SK-N-MC (cell line): ENCODE measurements around the gene DENND6B.

Experiments
- DNase-seq: peaks from one replicate; pipeline ENCODE4 v3.0.0-alpha.2; 2011; ENCODE audit warnings: low read depth, low spot score
- H3K27ac ChIP-seq: fragments of 200-600 bp; sonication (generic); 2 replicates; pipeline ENCODE4 v1.5.1; 2016; ENCODE audit warnings: mixed run types
- H3K36me3 ChIP-seq: fragments of 200-600 bp; sonication (generic); 2 replicates; pipeline ENCODE4 v1.6.1; 2017; ENCODE audit warnings: antibody characterized with exemption, low read length, mixed read lengths; ENCODE audit not compliant: insufficient read depth
- H3K4me3 ChIP-seq: fragments of 200-600 bp; sonication (generic); 2 replicates; pipeline ENCODE4 v1.5.1; 2016
- H3K9ac ChIP-seq: fragments of 200-600 bp; sonication (generic); 2 replicates; pipeline ENCODE4 v1.8.0; 2017; ENCODE audit warnings: mixed run types, mixed read lengths; ENCODE audit not compliant: insufficient read length
- H3K9me3 ChIP-seq: fragments of 200-600 bp; sonication (generic); 2 replicates; pipeline ENCODE4 v1.6.1; 2017; ENCODE audit warnings: low read depth, mild to moderate bottlenecking, antibody characterized with exemption, low read length, moderate library complexity, mixed read lengths
- EZH2 ChIP-seq: fragments of 200-600 bp; sonication (generic); IDR thresholded peaks from one replicate; pipeline ENCODE4 v1.6.1; 2017; ENCODE audit warnings: antibody characterized with exemption
- FOXP2 ChIP-seq: optimal IDR thresholded peaks from 2 replicates; pipeline ENCODE3; 2011; ENCODE audit warnings: mild to moderate bottlenecking, moderate library complexity; ENCODE audit not compliant: insufficient read depth; ENCODE audit errors: extremely low read length, control extremely low read depth
- POLR2AphosphoS5 ChIP-seq: IDR thresholded peaks from 2 replicates; pipeline ENCODE4 v1.6.1; 2012; ENCODE audit warnings: mild to moderate bottlenecking, low read depth, low read length, borderline replicate concordance

DENND6B gene

GRCh38 chr22:50281957-50282356 lies 44.9 kb downstream of the DENND6B start:
- H3K9me3 ChIP-seq, result no peaks in the 10 kb centered on the region
- peaks cover 44% of the 10 kb centered on the region; the same call in 1 of the 2 replicates for H3K36me3 ChIP-seq
- no peak for TF ChIP-seq EZH2
- no peak overlapping the region for H3K4me3 ChIP-seq
- no peak for DNase-seq
- no peak overlapping the region for H3K27ac ChIP-seq
- H3K9ac ChIP-seq, result no peak overlapping the region

DNA sequence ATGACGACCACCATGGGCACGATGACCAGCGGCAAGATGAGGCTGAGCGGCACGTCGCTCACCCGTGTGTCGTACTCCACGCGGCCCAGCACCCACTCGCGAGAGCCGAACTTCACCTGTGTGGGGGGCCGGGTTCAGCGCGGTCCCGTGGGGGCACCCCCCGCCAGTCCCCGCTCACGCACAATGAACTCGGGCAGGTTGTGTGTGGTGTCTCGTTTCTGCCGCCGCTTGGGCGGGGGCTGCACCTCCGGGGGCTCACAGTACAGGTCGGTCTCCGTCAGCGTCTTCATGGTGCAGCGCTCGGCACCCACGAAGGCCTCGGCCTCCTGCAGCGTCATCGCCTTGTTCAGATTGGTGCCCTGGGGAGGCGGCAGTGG lies 45.4 kb downstream of the DENND6B start:
- H3K9ac ChIP-seq, result no peak overlapping the region
- no peak for DNase-seq

GRCh38 chr22:50280708-50281383 lies 46.0 kb downstream of the DENND6B start:
- no peak for TF ChIP-seq POLR2AphosphoS5
- no peak for TF ChIP-seq FOXP2
- TF ChIP-seq EZH2, result no peak
- no peak overlapping the region for H3K27ac ChIP-seq
- no peak for DNase-seq
- H3K9ac ChIP-seq, result no peak overlapping the region
- H3K9me3 ChIP-seq, result no peaks in the 10 kb centered on the region
- H3K36me3 ChIP-seq, result peaks cover 55% of the 10 kb centered on the region; the same call in 1 of the 2 replicates
- H3K4me3 ChIP-seq, result no peak overlapping the region

More for the DNA sequence above, 45.4 kb downstream of the DENND6B start:
- TF ChIP-seq FOXP2, result no peak
- no peak for TF ChIP-seq EZH2
- no peak for TF ChIP-seq POLR2AphosphoS5
- no peak overlapping the region for H3K27ac ChIP-seq
- H3K4me3 ChIP-seq, result no peak overlapping the region
- H3K36me3 ChIP-seq, result peaks cover 50% of the 10 kb centered on the region; the same call in 1 of the 2 replicates
- H3K9me3 ChIP-seq, result no peaks in the 10 kb centered on the region

- Histone ChIP-seq H3K9ac (no peak overlapping the region), H3K36me3 (peaks cover 62% of the 10 kb centered on the region; the same call in 1 of the 2 replicates), H3K9me3 (no peaks in the 10 kb centered on the region), H3K4me3 (no peak overlapping the region), H3K27ac (no peak overlapping the region)
- no peak for TF ChIP-seq EZH2
- TF ChIP-seq POLR2AphosphoS5, result no peak
- no peak for TF ChIP-seq FOXP2
- DNase-seq, result no peak
These were observed 46.6 kb downstream of the DENND6B start for GRCh38 chr22:50280022-50280707.

GRCh38 chr22:50278956-50279619 lies 47.7 kb downstream of the DENND6B start:
- no peak overlapping the region for H3K9ac ChIP-seq
- no peak for DNase-seq
- peaks cover 65% of the 10 kb centered on the region; the same call in 1 of the 2 replicates for H3K36me3 ChIP-seq
- TF ChIP-seq POLR2AphosphoS5 (no peak), FOXP2 (no peak), EZH2 (no peak)
- no peaks in the 10 kb centered on the region for H3K9me3 ChIP-seq
- no peak overlapping the region for H3K27ac ChIP-seq
- H3K4me3 ChIP-seq, result no peak overlapping the region

DNA sequence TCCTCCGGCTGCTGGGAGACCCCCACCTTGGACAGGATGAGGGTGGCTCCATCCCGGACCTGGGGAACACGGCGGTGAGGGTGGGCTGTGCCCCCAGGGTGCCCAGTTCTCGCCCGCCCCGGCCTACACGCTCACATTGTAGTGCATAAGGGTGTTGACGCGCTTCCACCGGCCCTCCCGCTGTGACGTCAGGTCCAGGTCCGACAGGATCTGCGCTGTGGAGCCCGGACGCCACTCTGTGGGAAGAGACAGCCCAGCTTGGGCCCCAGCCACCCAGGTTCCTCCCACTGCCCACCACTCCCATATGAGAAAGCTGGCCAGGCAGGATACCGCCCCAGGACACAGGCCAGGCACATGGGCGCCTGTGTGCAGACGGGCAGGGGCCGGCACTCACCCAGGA lies 48.4 kb downstream of the DENND6B start:
- peaks cover 63% of the 10 kb centered on the region; the same call in 1 of the 2 replicates for H3K36me3 ChIP-seq
- no peak overlapping the region for H3K4me3 ChIP-seq
- H3K9ac ChIP-seq, result no peak overlapping the region
- H3K9me3 ChIP-seq, result no peaks in the 10 kb centered on the region
- no peak for DNase-seq
- TF ChIP-seq POLR2AphosphoS5 (no peak), FOXP2 (no peak), EZH2 (no peak)
- no peak overlapping the region for H3K27ac ChIP-seq

GRCh38 chr22:50277761-50278160 lies 49.1 kb downstream of the DENND6B start:
- Histone ChIP-seq H3K36me3 (peaks cover 58% of the 10 kb centered on the region; the same call in 1 of the 2 replicates), H3K4me3 (no peak overlapping the region), H3K27ac (no peak overlapping the region), H3K9me3 (no peaks in the 10 kb centered on the region), H3K9ac (no peak overlapping the region)
- no peak for DNase-seq
- no peak for TF ChIP-seq EZH2
- TF ChIP-seq FOXP2, result no peak
- no peak for TF ChIP-seq POLR2AphosphoS5

GRCh38 chr22:50276143-50276542 lies 50.7 kb downstream of the DENND6B start:
- Histone ChIP-seq H3K27ac (no peak overlapping the region), H3K9ac (no peak overlapping the region), H3K36me3 (peaks cover 49% of the 10 kb centered on the region; the same call in 1 of the 2 replicates), H3K4me3 (no peak overlapping the region), H3K9me3 (no peaks in the 10 kb centered on the region)
- no peak for DNase-seq
- TF ChIP-seq EZH2, result no peak
- no peak for TF ChIP-seq POLR2AphosphoS5
- TF ChIP-seq FOXP2, result no peak
